Heart left ventricle (tissue), 16 donors: Measurements from ENCODE around the gene MIPOL1. TPM values are rescaled to one million over a fixed set of nuclear protein-coding genes. Genes with fewer than 3 reads are reported as not detected.

Experiments used
- ATAC-seq, 4 donors: fragments of 200-7000 bp; cut with Tn5 transposase; one replicate each; pipeline ENCODE4 v1.9.1; 2020 to 2022; ENCODE audit warnings: moderate library complexity in 4 of 4, mild to moderate bottlenecking in 3 of 4, moderate number of reproducible peaks in 1 of 4
- DNase-seq, 5 donors: peaks; one replicate each; pipeline ENCODE4 v3.0.0-alpha.2; 2020
- H3K27ac ChIP-seq, 12 donors: fragments of 200-600 bp; sonication (generic) in 4 of 12; one replicate each; pipeline versions ENCODE4 v1.5.0 to v1.8.0; 2016 to 2022; ENCODE audit warnings: mild to moderate bottlenecking in 2 of 12
- H3K27me3 ChIP-seq, 9 donors: fragments of 200-600 bp; sonication (generic) in 2 of 9; one replicate each; pipeline versions ENCODE4 v1.5.1 to v1.8.0; 2016 to 2022; ENCODE audit warnings: mild to moderate bottlenecking in 3 of 9
- H3K36me3 ChIP-seq, 9 donors: fragments of 200-600 bp; sonication (generic) in 2 of 9; one replicate each; pipeline versions ENCODE4 v1.5.0 to v1.8.0; 2018 to 2022; ENCODE audit warnings: mild to moderate bottlenecking in 2 of 9
- H3K4me1 ChIP-seq, 12 donors: fragments of 200-600 bp; sonication (generic) in 4 of 12; one replicate each; pipeline versions ENCODE4 v1.5.0 to v1.8.0; 2016 to 2022; ENCODE audit warnings: mild to moderate bottlenecking in 3 of 12
- H3K4me3 ChIP-seq, 12 donors: fragments of 200-600 bp; sonication (generic) in 4 of 12; one replicate each; pipeline versions ENCODE4 v1.5.0 to v1.8.0; 2017 to 2022; ENCODE audit warnings: mild to moderate bottlenecking in 9 of 12, moderate library complexity in 4 of 12
- H3K9me3 ChIP-seq, 12 donors: fragments of 200-600 bp; sonication (generic) in 4 of 12; one replicate each; pipeline versions ENCODE4 v1.5.0 to v1.8.0; 2016 to 2022; ENCODE audit warnings: mild to moderate bottlenecking in 1 of 12
- CTCF ChIP-seq, 12 donors: fragments of 200-600 bp; sonication (generic) in 4 of 12; IDR thresholded peaks; one replicate each; pipeline versions ENCODE4 v1.5.0 to v1.8.0; 2018 to 2022; ENCODE audit warnings: antibody characterized with exemption in 12 of 12, mild to moderate bottlenecking in 5 of 12
- POLR2A ChIP-seq, 2 donors: fragments of 450-650 bp; IDR thresholded peaks; one replicate each; pipeline ENCODE4 v1.6.1; 2017; ENCODE audit warnings: antibody characterized with exemption in 2 of 2, mild to moderate bottlenecking in 2 of 2, moderate library complexity in 2 of 2
- WGBS, 4 donors: extraction: QIAGEN DNeasy Blood & Tissue Kit in 2 of 4; methylation state at CpG; one replicate each; pipeline versions ENCODE4 v1.1.5 to v1.1.7; 2013 to 2018; 5-methylcytosine and 5-hydroxymethylcytosine counted together
- intact Hi-C, 10 donors: fragments of 100-400 bp; cut with DNase I; formaldehyde crosslinking; loops; one replicate each; pipeline versions ENCODE4 v1.11.1 to v1.14.2; 2022
- polyA plus RNA-seq, 2 donors: library from polyadenylated mRNA; stranded (reverse); fragments of 200-250 nt; gene quantifications; one replicate each; pipeline ENCODE4 v1.2.3, GENCODE V29; 2013
- total RNA-seq, 9 donors: library from RNA; depleted of rRNA in 2 of 9; stranded (reverse); fragments of >200 nt in 2 of 9; fragmentation: NEBNext Ultra II Directional in 3 of 9; extraction: Animal tissue kit (Norgen Biotek cat#: 25700) in 3 of 9; gene quantifications; one replicate each; pipeline versions ENCODE4 v1.1.0 to v1.2.4, GENCODE V29; 2016 to 2023
- donor health status: ischemic (EF 13 %, LVEDD 7.1; RV severe dilation, severe dysfunction).
- donor health status: healthy with polysubstance abuse.
- donor health status: DM: no; HTN: yes; CAD: no.
- donor health status: DM: no; HTN: no; CAD: no.
- donor health status: ischemic (EF 25% LVEDD 6.9; RV normal size, moderate dysfunction).
- donor health status: ischemic (EF 25% LVEDD 5.7; RV mildly dilated, moderate dysfunction).
- donor health status: healthy.
- donor health status: DM: yes; HTN: yes; CAD: no.
- donor health status: ischemic (EF 35%, LVEDD 5.7; RV mildly dilated, moderate dysfunction).
- donor health status: nonischemic (EF 11% LVEDD 7.7; RV severe dilation, severe dysfunction).
- donor health status: DM: yes; HTN: yes; CAD: no.
- donor health status: PGD.
- donor health status: ischemic (EF 29% LVEDD 5.4; RV normal size, mild dysfunction).
- donor health status: nonischemic (EF 23%, LVEDD 6.1; RV moderate dilation, normal function).

MIPOL1 gene
- total and polyA plus RNA-seq, 11 donors = 0.99 to 7.3 (median 5.0) TPM

GRCh38 chr14:37274652-37275051, 76.9 kb downstream of the MIPOL1 start:
- ATAC-seq (no peak), DNase-seq (no peak)
- TF ChIP-seq POLR2A (IDR thresholded peaks at IDR 0.05) = no peak
- no peak for TF ChIP-seq CTCF (IDR thresholded peaks at IDR 0.05)

GRCh38 chr14:37275963-37276362, 78.2 kb downstream of the MIPOL1 start:
- ATAC-seq (no peak), DNase-seq (no peak)
- Histone ChIP-seq H3K9me3 (no peaks in the 10 kb centered on the region), H3K36me3 (no peaks in the 10 kb centered on the region), H3K4me3 (no peak overlapping the region), H3K27me3 (no peaks in the 10 kb centered on the region), H3K4me1 (no peaks in the 10 kb centered on the region), H3K27ac (no peak overlapping the region)
- TF ChIP-seq CTCF (IDR thresholded peaks at IDR 0.05) (no peak), POLR2A (IDR thresholded peaks at IDR 0.05) (no peak)
- intact Hi-C loops = no loop called here

More at GRCh38 chr14:37274652-37275051, 76.9 kb downstream of the MIPOL1 start:
- H3K27ac ChIP-seq = no peak overlapping the region
- WGBS, 4 donors = 86 to 100% (median 94%) methylated on average over 1 of the region's 1 CpG
- no peaks in the 10 kb centered on the region for H3K4me1 ChIP-seq
- H3K36me3 ChIP-seq = no peaks in the 10 kb centered on the region
- H3K4me3 ChIP-seq = no peak overlapping the region
- H3K27me3 ChIP-seq = no peaks in the 10 kb centered on the region
- H3K9me3 ChIP-seq = no peaks in the 10 kb centered on the region
- intact Hi-C loops = no loop called here

- no peak for DNase-seq
- H3K36me3 ChIP-seq = no peaks in the 10 kb centered on the region
- no peaks in the 10 kb centered on the region for H3K4me1 ChIP-seq
- 88 to 92% (median 91%) methylated on average over 5 of the region's 5 CpGs for WGBS, 4 donors
- intact Hi-C loops = no loop called here
- H3K27me3 ChIP-seq = no peaks in the 10 kb centered on the region
- TF ChIP-seq POLR2A (IDR thresholded peaks at IDR 0.05) = no peak
- no peak for TF ChIP-seq CTCF (IDR thresholded peaks at IDR 0.05)
- H3K9me3 ChIP-seq = no peaks in the 10 kb centered on the region
- no peak overlapping the region for H3K4me3 ChIP-seq
- no peak overlapping the region for H3K27ac ChIP-seq
- ATAC-seq = no peak
Measured at GRCh38 chr14:37278636-37279538, 81.2 kb downstream of the MIPOL1 start.

- no peak overlapping the region for H3K27ac ChIP-seq
- TF ChIP-seq POLR2A (IDR thresholded peaks at IDR 0.05) = no peak
- TF ChIP-seq CTCF (IDR thresholded peaks at IDR 0.05) = no peak
- intact Hi-C loops = no loop called here
Measured at GRCh38 chr14:37279818-37280217, 82.1 kb downstream of the MIPOL1 start.

More at GRCh38 chr14:37279818-37280217, 82.1 kb downstream of the MIPOL1 start:
- no peak for ATAC-seq
- no peaks in the 10 kb centered on the region for H3K36me3 ChIP-seq
- no peak for DNase-seq
- H3K9me3 ChIP-seq = no peaks in the 10 kb centered on the region
- H3K4me1 ChIP-seq = no peaks in the 10 kb centered on the region
- WGBS, 4 donors = 87 to 96% (median 91%) methylated on average over 2 of the region's 2 CpGs
- no peaks in the 10 kb centered on the region for H3K27me3 ChIP-seq
- no peak overlapping the region for H3K4me3 ChIP-seq
